ENCODE measurements around the gene RNF115.

GRCh38 chr1:145828367-145829026 lies 4.6 kb upstream of the RNF115 start:
- no peak for TF ChIP-seq CTCF (IDR thresholded peaks at IDR 0.05; ENCODE audit: insufficient read depth, low read depth, low read length)
- TF ChIP-seq EZH2 (IDR thresholded peaks at IDR 0.05; ENCODE audit: insufficient read depth, low read length) = no peak

Data from astrocyte (in vitro differentiated cells and primary cell).